GM18505 (cell line): ENCODE results near the gene HDAC1.
"Not testable (repeated sequence)": the region's sequence is repeated elsewhere in the genome, so short reads cannot be mapped to it uniquely, and the experiment has no call there.

Experiments used
- ATAC-seq: cut with Tn5 transposase; IDR thresholded peaks from one replicate; pipeline ENCODE4 v1.9.1; 2021; ENCODE audit not compliant: unreplicated experiment
- POLR2A ChIP-seq: IDR thresholded peaks from 4 replicates; pipeline ENCODE4 v1.6.1; 2011; ENCODE audit warnings: borderline replicate concordance; ENCODE audit not compliant: insufficient read depth, insufficient read length; ENCODE audit errors: extremely low read depth

Gene HDAC1

DNA sequence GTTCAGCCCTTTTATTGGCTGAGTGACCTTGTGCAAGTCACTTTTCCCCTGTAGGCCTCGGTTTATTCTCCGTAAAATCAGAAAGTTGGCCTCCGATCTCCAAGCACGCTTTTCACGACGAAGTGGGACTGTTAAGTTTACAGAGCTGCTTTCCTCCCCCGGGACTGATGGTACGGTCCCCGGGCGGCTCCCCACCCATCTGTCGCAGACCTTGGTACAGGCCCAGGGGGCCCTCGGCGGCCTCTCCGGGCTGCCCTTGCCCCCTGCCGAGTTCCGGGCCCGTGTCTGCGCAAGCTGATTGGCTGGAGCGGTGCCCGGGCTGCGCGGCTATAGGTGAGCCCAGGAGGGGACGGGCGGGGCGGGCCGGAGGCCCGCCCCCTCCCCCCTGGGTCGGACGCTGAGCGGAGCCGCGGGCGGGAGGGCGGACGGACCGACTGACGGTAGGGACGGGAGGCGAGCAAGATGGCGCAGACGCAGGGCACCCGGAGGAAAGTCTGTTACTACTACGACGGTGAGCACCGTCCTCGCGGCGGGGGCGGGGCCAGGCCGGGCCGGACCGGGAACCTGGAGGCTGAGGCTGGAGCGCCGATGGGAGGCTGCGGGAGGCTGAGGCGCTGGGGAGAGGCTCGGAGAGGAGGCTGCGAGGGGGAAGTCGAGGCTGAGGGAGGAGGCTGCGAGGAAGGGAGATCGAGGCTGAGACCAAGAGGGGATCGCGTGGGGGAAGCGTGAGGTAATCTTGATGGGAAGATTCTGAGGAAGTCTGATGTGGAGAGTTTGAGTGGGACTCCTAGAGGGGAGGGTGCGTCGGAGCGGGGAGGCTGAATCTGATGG, at the start of gene HDAC1:
HDAC1 (plus strand) TSS at position 376 of the 831 bp plus-strand sequence; CDS start at position 463, 87 bp downstream.
- TF ChIP-seq POLR2A: peak; percentile 79
- peak; percentile 95 for ATAC-seq

DNA sequence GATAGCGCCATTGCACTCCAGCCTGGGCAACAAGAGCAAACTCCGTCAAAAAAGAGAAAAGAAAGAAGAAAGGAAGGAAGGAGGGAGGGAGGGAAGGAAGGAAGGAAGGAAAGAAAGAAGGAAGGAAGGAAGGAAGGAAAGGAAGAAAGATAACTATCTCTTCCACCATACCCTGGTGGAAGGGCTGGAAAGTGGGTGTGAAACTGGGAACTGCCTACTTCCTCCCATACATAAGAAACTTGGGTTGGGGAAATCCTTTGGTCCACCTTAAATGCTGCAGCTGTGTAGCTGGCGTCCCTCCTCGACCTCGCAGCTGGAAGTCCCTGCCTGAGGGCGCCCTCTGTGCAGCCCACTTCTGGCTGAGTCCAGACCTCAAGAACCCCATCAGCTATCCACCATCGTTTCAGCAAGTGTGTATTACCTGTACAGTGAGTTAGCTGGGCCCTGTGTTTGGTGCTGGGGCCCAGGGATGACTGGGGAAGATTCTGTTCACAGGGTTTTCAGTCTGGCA, 49.5 kb upstream of the HDAC1 start:
- no peak for ATAC-seq
- TF ChIP-seq POLR2A: no peak

GRCh38 chr1:32246888-32247273, 45.0 kb upstream of the HDAC1 start, which contains the start of gene FAM167B:
Gene FAM167B, plus strand, starts transcription at chr1:32247222. Its CDS starts 200 bp downstream, at chr1:32247422.
- ATAC-seq: no peak
- no peak for TF ChIP-seq POLR2A

GRCh38 chr1:32247452-32247851, 44.4 kb upstream of the HDAC1 start:
- no peak for ATAC-seq
- no peak for TF ChIP-seq POLR2A

DNA sequence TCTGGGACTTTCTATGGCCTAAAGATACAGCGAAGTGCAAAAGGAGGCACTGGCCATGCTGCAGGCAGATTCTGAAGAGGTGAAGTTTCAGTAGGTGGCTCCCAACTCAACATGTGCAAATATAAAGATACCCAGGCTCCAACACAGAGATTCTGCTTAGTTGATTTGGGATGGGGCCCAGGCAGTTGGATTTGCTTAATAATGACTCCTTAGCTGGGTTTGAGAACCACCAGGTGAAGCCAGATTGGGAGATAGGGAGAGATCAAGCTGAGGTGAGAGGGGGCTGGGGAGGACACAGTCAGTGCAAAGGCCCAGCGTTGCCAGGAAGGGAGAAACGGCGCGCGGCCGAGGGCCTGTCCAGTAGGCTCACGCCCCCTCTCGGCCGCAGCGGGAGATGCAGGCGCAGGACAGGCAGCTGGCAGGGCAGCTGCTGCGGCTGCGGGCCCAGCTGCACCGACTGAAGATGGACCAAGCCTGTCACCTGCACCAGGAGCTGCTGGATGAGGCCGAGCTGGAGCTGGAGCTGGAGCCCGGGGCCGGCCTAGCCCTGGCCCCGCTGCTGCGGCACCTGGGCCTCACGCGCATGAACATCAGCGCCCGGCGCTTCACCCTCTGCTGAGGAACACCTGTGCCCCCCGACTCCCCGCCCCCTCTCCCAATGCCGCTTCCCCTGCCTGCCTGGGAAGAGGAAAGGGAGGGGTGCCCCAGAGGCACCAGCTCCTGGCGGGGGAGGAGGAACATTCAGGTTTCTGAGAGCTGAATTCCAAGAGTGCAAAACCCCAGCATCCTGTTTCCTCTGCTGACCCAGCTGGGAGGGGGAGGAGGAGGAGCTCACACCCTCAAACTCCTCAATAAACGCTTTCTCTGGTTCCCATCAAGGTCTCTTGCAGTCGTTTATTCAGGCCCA, 43.6 kb upstream of the HDAC1 start:
- no peak for TF ChIP-seq POLR2A
- peak; percentile 30 for ATAC-seq

- ATAC-seq: peak; percentile 52
Observed at GRCh38 chr1:32249831-32250525, 41.9 kb upstream of the HDAC1 start.

GRCh38 chr1:32250893-32251716, 40.8 kb upstream of the HDAC1 start, which contains the start of gene LCK:
Gene LCK, plus strand, starts transcription at chr1:32251265. Its CDS starts 23,065 bp downstream, at chr1:32274330.
- ATAC-seq: no peak
- TF ChIP-seq POLR2A: peak; percentile 75

More at GRCh38 chr1:32249831-32250525, 41.9 kb upstream of the HDAC1 start:
- peak; percentile 79 for TF ChIP-seq POLR2A

DNA sequence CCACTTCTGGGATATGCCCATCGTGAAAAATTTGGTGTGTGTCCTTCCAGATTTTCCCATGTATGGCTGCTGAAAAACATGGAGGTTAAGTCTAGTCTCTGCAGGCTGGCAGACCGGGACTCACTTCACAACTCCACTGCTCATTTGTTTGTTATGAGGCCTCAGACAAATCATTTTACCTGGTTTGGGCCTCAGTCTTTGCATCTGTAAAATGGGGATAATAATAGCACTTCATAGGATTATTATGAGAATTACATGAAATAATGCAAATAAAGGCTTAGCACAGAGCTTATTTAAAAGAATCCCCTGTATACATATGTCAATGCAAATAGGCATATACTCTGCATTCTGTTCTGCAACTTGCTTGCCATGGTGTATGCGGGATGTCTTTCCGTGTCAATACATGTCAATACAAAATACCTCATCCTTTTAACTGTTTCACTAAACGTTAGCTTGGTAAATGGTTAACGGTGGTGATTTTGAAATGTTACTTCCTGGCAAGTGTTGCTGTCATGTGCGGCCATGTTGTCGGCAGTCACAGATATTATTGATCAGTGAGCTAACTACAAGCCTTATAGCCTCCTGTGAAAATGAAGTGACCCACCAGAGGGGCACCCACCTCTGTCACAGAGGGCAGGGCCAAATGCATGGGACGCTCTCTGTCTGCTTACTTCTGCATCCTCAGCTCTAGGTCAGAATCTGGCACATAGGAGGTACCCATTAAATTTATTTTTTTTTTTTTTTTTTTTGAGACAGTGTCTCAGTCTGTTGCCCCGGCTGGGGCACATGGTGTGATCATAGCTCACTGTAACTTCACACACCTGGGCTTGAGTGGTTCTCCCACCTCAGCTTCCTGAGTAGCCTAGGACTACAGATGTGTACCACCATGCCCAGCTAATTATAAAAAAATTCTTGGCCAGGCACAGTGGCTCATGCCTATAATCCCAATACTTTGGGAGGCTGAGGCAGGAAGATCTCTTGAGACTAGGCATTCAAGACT, 36.5 kb upstream of the HDAC1 start:
- TF ChIP-seq POLR2A: no peak
- ATAC-seq: no peak

DNA sequence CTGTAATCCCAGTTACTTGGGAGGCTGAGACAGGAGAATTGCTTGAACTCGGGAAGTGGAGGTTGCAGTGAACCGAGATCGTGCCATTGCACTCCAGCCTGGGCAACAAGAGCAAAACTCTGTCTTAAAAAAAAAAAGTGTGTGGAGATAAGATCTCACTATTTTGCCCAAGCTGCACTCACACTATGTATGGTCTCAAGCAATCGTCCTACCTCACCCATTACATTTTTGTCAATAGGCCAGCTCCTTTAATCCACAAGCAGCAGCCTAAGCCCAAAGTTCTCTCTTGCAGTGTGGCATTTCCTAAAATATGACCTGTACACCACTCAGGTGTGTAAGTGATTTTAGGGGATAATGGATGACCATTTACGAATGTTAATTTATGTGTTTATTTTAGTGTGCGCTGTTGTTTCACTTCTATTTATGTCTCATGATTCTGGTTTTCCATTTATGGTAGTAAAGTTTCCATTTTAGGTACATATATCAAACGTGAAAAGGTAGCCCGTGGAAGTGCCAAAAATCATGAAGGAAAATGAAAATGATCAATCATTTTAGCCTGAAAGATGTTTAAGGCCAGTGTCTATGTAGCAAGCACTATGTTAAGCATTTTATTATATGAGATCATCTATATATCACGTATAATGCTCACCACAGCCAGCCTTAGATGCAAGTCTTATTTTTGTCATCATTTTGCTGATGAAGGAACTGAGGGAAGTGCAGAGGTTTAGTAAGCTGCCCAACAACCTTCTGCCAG, 35.2 kb upstream of the HDAC1 start:
- TF ChIP-seq POLR2A: no peak
- no peak for ATAC-seq

GRCh38 chr1:32257227-32257508, 34.7 kb upstream of the HDAC1 start:
- no peak for ATAC-seq
- TF ChIP-seq POLR2A: no peak

DNA sequence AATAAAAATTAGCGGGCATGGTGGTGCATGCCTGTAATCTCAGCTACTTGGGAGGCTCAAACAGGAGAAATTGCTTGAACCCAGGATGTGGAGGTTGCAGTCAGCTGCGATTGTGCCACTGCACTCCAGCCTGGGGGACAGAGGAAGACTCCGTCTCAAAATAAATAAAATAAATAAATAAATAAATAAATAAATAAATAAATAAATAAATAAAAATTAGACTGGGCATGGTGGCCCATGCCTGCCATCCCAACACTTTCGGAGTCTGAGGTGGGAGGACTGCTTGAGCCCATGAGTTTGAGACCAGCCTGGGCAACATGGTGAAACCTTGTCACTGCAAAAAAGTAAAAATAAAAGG, 28.7 kb upstream of the HDAC1 start:
- not testable (repeated sequence) for ATAC-seq

- no peak for TF ChIP-seq POLR2A
- no peak for ATAC-seq
Observed at GRCh38 chr1:32263744-32264143, 28.1 kb upstream of the HDAC1 start.
